H4 (cell line): Measurements from ENCODE around the gene ECEL1. TPM values are rescaled to one million over a fixed set of nuclear protein-coding genes. Genes with fewer than 3 reads are reported as not detected.

ENCODE experiments used
- DNase-seq: peaks from one replicate; pipeline ENCODE4 v3.0.0-alpha.2; 2015; ENCODE audit warnings: low spot score
- total RNA-seq: library from RNA; depleted of rRNA; stranded (reverse); fragments of >200 nt; shearing (Covaris generic); gene quantifications from 2 replicates; pipeline ENCODE4 v1.2.3, GENCODE V29; 2014

Gene ECEL1
- total RNA-seq, 1 experiment from 2014 or later: not detected

- no peak for DNase-seq
These were observed 2.8 kb downstream of the ECEL1 start for GRCh38 chr2:232484628-232485347.

DNA sequence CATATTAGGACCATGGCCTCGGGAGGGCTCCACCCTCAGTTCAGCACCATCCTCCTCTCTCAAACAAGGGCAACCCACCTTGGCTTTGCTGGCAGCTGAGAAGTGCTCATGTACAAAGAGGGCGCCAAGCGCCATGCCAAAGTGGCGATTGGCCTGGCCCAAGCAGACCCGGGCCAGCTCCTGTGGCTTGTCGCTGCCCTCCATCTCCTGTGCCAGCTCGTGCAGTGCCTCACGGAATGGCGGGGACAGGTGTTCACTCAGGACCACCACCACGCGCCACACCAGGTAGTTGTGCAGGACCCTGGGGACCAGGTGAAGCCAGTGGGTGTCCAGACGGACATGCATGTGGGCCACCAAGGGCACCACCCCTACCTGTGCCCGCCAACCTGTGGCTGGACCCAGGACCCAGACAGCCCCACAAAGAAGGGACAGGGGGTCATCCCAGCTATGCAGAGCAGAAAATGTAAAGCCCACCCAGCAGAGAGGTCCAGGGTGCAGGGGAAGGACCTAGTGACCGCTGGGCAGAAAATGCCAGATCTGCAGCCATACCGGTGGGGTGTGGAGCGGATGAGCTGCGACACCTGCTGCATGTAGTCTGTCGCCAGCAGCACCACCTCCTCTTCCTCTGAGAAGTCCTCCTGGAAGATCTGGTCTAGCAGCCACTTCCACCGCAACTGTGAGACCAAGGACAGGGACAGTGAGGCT lies 3.6 kb downstream of the ECEL1 start:
- no peak for DNase-seq

GRCh38 chr2:232483311-232483922 lies 4.2 kb downstream of the ECEL1 start:
- no peak for DNase-seq

DNA sequence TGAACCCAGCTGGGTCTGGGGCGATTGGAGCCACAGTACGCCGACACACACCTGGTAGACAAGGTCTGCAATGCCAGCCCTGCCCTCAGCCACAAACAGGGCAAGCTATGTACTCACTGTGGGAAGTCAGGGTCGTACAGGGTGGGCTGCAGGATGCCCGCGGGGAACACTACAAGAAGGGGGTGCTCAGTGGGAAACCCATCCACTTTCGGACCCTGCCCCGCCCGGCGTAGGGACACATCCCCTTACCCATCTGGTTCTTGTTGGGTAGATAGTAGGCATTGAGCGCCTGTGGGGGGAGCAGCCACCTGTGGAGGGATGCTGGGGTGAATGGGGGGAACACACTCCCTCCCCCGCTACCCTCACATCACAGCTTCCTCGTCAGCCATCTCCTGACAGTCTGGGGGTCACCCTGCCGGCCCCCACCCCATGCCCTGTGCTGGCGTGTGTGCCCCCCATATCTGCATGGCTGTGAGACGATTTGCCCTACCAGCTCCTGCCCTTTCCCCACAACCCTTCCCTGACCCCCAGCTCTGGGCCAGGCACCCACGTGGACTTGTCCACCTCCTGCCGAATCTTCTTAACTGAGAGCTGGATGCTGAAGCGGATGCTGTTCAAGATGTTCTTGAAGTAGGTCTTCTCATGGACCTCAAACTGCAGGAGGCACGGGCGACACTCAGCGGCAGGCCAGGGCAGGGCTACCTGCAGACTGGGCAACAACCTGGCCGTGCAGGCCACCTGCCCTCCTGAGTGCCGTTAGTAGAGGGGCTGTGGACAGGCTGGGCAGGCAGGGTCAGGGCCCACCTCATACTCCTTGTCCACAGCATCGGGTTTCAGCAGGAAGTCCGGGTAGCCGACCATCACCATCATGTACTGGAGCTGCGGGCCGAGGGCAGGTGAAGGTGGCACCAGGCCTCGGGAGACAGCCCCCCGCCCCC lies 5.1 kb downstream of the ECEL1 start:
- DNase-seq: no peak

DNA sequence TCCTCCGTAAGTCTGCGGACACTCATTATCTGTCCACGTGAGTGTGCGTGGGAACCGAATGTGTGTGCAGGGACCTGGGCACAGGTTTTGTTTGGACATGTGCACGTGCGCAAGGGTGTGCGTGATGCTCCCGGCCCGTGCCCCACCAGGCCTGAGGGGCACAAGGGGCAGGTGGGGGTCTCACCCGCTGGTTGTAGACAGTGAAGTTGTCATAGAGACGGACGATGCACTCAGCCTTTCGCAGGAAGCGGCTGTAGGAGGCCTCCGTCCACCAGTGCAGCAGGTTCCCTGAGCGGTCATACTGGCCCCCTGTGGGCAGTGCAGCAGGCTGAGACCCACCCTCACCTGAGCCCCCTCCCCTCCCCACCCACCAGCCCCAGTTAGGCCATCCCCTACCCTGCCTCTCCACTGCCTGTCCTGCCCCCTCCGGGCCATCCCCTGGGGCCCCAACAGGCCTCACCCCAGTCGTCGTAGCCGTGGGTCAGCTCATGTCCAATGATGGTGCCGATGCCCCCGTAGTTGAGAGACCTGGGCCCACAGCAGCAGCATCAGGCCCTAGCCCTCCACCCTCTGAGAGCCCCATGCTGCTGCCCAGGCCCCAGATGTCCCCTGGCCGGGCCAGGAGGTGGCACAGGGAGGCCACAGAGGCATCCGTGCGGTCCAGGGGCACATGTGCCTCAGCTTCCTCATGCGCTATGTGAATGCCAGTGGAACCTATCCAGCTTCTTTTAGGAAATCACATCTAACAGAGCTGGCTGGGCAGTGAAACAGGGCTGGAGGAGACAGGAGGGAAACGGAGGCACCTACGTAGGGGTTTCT lies 6.1 kb downstream of the ECEL1 start:
- no peak for DNase-seq

DNA sequence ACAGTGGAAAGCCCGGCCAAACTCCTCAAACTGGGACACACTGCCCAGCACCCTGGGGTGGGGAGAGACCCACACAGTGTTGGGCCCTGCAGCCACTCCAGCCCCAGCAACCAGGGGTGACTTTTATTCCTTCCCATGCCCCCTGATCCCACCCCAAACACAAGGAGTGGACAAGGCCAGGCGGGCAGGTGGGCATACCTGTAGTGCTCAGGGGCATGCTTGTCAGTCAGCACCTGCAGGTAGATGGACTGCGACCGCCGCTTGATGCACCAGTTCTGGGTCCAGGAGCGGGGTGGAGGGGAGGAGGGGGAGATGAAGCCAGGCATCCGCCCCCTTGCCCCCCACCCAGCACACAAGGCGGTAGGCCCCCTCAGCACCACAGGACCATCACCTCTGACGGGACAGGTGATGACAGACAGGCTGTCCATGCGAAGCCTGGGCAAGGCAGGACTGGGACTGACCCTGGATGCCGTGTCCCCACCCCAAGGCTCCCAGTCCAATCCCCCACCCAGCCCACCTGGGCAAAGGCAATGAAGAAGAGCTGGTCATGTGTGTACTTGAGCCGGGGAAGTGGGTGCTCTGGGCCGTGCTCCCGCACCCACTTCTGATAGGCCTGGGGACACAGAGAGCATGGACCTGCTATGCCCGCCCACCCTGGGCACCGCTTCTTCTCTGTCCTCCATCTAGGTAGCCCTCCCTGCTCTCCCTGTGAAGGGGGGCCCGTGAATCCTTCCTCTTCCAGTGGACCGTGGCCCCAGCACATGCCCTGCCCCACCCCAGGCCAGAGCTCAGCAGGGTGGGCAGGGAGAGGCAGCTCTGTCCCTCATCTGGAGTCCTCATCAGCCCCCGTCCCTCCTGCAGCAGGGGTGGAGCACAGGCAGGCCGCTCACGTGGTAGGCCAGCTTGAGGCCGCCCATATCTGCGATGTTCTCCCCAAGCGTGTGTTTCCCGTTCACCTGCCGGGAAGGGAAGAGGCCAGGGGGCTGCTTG lies 7.1 kb downstream of the ECEL1 start:
- DNase-seq: no peak

DNA sequence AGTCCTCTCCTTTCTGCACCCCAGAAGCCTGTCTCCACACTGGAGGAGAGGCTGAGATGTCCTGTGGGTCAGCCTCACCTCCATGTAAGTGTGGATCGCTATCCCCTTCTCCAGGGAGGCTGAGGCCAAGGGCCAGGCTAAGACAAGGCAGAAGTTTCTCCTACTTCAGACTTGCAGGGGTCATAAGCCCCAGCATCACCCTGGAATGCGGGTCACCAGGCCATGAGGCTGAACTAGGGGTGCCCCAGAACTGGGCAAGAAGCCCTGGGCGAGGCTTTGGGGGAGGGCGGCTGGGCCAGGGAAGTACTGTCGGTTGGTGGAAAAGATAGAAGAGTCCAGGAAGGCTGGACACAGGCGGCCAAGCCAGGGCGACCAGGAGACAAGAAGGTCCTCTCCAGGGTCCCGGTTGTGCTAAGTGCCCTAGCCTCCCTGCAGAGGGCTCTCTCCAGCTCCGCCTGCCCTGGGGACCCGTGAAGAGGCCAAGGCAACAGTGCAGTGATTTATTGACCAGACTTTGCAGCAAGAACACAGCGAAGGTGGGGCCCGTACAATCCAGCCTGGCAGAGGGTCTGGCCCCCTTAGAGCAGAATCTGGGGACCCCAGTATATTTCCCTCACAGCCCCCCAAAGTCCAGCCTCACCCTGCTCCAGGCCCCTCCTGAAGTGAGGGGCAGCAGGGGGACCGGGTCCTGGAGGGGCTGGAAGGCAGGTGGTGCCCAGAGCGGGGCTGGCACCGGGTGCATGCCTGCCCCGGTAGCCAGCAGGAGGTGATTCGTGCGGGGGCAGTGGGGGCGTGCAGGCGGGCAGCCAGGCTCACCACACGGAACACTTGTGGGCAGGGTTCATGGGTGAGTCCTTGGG lies 8.1 kb downstream of the ECEL1 start:
- DNase-seq: no peak

DNA sequence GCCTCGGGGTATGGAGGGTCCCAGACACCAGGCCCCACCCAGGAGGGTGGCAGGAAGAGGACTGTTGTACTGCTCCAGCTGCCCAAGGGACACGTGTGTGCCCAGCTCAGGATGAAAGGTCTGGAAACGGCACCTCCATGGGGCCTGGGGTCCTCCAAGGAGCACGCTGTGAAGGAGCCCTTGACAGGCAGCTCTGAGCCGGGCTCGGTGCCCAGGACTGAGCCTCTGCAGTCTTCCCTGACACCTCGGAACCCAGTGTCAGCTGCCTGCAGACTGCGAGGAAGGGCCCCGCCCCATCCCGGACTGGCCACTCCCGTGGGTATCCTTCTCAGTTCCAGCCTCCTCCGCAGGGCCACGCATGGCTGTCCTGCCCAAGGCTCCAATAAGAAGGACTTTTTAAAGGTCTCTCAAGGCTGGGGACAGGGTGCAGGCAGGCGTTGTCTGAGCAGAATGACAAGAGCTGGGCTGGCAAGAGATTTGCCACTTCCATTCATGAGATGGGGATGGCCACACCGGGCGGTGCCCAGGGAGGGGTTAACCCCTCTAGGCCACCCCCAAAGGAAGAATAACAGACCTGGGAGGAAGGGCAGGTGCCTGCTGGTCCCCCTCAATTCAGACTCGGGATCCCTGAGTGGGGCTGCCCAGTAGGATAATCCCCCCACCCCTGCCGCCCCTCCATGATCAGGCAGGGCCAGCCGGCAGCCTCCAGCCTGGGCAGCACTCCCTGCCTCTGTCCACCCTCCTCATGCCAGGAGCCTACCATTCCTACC lies 8.9 kb downstream of the ECEL1 start:
- DNase-seq: no peak

GRCh38 chr2:232477751-232478510 lies 9.7 kb downstream of the ECEL1 start:
- DNase-seq: no peak

GRCh38 chr2:232476791-232477190 lies 10.8 kb downstream of the ECEL1 start:
- no peak for DNase-seq

GRCh38 chr2:232476045-232476444 lies 11.6 kb downstream of the ECEL1 start:
- no peak for DNase-seq

- DNase-seq: no peak
These were observed 14.2 kb downstream of the ECEL1 start for GRCh38 chr2:232473467-232473890.

DNA sequence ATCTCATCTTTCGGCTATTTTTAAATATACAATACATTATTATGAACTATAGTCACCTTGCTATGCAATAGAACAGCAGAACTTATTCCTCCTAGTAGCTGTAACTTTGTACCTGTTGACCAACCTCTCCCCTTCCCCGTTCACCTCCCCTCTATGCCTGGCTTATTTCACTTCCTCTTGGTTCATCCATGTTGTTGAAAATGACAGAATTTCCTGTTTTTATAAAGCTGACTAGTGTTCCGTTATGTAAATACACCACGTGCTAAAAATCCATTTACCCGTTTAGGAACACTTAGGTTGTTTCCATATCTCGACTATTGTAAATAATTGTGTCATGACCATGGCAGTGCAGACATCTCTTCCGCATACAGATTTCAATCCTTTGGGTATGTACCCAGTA lies 21.4 kb downstream of the ECEL1 start:
- DNase-seq: no peak

GRCh38 chr2:232465061-232465460 lies 22.6 kb downstream of the ECEL1 start:
- no peak for DNase-seq

DNA sequence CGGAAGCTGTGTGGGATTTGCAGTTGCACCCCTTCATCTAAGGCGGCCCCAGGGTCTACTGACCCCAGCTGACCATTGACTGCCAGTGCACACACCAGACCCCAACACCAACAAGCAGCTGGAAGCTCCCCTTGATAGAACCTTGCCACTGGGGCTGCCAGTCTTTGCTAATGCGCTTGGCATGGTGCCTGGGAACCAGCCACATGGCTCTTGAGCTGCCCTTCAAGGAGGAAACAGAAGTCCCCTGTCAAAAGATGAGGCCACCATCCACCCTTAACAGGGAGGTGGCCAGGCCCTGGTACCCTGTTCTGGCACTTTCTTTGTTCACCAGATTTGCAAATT lies 23.1 kb downstream of the ECEL1 start:
- DNase-seq: no peak

DNA sequence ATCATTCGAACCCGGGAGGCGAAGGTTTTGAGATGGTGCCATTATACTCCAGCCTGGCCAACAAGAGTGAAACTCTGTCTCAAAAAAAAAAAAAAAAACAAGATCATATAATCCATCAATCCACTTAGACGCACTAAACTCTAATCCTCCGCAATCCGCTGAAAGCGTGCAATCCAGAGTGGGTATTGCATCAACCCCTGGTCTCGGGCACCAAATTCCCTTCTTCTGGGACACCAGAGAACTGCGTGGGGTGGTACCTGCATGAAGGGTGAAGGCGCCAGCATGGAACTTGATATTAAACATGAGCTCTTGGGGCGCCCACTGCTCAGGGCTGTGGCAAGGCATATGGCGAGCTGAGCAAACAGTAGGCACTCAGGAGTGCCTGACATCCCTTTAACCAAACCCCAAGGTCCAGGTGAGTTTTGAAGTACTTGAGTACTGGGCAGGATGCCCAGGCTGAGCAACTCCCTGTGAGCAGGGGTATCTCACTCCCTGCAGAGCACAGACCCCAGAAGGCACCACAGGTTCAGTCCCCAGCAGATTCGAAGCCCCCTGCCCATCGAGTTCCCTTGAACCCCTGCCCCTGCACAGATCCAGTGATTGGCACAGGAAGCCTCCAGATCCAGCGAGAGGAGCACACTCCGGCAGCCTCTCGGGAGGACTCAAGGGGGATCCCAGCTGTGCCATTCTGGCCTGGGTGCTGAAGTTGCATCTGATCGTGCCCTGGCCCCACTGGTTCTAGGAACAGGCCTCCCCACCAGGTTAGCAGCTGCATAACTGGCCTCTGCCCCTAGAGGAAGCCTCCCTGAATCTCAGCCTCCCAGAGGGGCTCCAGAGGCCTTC lies 23.7 kb downstream of the ECEL1 start:
- DNase-seq: no peak
